ENCODE measurements around the gene PSME2. TPM values are rescaled to one million over a fixed set of nuclear protein-coding genes. Genes with fewer than 3 reads are reported as not detected.

Gene PSME2
- total and polyA plus RNA-seq, 2 experiments from 2014 or later: 54.0 to 259 TPM

DNA sequence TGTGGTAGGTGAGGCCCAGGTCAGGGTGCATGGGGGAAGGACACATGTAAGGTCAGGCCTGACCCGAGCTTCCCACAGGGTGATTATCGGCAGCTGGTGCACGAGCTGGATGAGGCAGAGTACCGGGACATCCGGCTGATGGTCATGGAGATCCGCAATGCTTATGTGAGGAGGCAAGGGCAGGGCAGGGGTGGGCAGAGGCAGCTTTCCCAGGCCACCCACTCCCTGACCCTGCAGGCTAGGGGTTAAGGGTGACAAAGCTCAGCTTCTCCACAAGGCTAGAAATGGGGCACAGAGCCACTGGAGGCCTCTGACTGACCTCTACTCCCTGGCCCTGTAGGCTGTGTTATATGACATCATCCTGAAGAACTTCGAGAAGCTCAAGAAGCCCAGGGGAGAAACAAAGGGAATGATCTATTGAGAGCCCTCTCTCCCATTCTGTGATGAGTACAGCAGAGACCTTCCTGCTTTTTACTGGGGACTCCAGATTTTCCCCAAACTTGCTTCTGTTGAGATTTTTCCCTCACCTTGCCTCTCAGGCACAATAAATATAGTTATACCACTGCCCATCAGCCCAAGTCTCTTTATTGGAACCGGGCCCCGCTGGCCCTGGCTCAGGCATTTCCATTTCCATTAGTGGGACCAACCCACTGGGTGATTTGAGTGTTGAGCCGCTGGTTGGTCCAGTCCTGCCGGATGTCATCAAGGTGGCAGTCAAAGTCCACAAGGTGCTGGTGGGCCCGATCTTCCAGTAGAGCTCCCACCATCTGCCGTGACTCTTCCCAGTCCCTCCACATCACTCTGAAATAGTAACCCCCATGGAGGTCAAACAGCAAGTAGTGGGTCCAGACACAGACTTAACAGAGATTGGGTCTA is 7.8 kb downstream of the PSME2 start (continued):
- TF ChIP-seq, protein P1, sequence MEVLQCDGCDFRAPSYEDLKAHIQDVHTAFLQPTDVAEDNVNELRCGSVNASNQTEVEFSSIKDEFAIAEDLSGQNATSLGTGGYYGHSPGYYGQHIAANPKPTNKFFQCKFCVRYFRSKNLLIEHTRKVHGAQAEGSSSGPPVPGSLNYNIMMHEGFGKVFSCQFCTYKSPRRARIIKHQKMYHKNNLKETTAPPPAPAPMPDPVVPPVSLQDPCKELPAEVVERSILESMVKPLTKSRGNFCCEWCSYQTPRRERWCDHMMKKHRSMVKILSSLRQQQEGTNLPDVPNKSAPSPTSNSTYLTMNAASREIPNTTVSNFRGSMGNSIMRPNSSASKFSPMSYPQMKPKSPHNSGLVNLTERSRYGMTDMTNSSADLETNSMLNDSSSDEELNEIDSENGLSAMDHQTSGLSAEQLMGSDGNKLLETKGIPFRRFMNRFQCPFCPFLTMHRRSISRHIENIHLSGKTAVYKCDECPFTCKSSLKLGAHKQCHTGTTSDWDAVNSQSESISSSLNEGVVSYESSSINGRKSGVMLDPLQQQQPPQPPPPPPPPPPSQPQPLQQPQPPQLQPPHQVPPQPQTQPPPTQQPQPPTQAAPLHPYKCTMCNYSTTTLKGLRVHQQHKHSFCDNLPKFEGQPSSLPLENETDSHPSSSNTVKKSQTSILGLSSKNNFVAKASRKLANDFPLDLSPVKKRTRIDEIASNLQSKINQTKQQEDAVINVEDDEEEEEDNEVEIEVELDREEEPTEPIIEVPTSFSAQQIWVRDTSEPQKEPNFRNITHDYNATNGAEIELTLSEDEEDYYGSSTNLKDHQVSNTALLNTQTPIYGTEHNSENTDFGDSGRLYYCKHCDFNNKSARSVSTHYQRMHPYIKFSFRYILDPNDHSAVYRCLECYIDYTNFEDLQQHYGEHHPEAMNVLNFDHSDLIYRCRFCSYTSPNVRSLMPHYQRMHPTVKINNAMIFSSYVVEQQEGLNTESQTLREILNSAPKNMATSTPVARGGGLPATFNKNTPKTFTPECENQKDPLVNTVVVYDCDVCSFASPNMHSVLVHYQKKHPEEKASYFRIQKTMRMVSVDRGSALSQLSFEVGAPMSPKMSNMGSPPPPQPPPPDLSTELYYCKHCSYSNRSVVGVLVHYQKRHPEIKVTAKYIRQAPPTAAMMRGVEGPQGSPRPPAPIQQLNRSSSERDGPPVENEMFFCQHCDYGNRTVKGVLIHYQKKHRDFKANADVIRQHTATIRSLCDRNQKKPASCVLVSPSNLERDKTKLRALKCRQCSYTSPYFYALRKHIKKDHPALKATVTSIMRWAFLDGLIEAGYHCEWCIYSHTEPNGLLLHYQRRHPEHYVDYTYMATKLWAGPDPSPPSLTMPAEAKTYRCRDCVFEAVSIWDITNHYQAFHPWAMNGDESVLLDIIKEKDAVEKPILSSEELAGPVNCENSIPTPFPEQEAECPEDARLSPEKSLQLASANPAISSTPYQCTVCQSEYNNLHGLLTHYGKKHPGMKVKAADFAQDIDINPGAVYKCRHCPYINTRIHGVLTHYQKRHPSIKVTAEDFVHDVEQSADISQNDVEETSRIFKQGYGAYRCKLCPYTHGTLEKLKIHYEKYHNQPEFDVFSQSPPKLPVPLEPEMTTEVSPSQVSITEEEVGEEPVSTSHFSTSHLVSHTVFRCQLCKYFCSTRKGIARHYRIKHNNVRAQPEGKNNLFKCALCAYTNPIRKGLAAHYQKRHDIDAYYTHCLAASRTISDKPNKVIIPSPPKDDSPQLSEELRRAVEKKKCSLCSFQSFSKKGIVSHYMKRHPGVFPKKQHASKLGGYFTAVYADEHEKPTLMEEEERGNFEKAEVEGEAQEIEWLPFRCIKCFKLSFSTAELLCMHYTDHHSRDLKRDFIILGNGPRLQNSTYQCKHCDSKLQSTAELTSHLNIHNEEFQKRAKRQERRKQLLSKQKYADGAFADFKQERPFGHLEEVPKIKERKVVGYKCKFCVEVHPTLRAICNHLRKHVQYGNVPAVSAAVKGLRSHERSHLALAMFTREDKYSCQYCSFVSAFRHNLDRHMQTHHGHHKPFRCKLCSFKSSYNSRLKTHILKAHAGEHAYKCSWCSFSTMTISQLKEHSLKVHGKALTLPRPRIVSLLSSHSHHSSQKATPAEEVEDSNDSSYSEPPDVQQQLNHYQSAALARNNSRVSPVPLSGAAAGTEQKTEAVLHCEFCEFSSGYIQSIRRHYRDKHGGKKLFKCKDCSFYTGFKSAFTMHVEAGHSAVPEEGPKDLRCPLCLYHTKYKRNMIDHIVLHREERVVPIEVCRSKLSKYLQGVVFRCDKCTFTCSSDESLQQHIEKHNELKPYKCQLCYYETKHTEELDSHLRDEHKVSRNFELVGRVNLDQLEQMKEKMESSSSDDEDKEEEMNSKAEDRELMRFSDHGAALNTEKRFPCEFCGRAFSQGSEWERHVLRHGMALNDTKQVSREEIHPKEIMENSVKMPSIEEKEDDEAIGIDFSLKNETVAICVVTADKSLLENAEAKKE (CRISPR knock-in tag; IDR thresholded peaks at IDR 0.05): no peak
- no peak for TF ChIP-seq ZNF331 (CRISPR knock-in tag; IDR thresholded peaks at IDR 0.05; ENCODE audit: low read depth)
- TF ChIP-seq, protein P2, sequence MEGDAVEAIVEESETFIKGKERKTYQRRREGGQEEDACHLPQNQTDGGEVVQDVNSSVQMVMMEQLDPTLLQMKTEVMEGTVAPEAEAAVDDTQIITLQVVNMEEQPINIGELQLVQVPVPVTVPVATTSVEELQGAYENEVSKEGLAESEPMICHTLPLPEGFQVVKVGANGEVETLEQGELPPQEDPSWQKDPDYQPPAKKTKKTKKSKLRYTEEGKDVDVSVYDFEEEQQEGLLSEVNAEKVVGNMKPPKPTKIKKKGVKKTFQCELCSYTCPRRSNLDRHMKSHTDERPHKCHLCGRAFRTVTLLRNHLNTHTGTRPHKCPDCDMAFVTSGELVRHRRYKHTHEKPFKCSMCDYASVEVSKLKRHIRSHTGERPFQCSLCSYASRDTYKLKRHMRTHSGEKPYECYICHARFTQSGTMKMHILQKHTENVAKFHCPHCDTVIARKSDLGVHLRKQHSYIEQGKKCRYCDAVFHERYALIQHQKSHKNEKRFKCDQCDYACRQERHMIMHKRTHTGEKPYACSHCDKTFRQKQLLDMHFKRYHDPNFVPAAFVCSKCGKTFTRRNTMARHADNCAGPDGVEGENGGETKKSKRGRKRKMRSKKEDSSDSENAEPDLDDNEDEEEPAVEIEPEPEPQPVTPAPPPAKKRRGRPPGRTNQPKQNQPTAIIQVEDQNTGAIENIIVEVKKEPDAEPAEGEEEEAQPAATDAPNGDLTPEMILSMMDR (conservative IDR thresholded peaks at IDR 0.05; ENCODE audit: low read depth in 2 of 2): no peak
- no peak for TF ChIP-seq EZH2phosphoT487 (IDR thresholded peaks at IDR 0.05; ENCODE audit: unreplicated experiment)
